Naive thymus-derived CD4-positive, alpha-beta T cell (primary cell): ENCODE results near the gene PFKP. TPM values are rescaled to one million over a fixed set of nuclear protein-coding genes. Genes with fewer than 3 reads are reported as not detected.
A peak's percentile ranks its signal among the peaks of the same experiment; 100 is the strongest.

Source experiments
- ATAC-seq: fragments of 150-1000 bp; cut with Tn5 transposase; 2 replicates; pipeline ENCODE4 v1.10.0; 2021; ENCODE audit warnings: mild to moderate bottlenecking, moderate library complexity
- CTCF ChIA-PET: fragments of 350-600 bp; sonication (Branson Sonifier 250); formaldehyde crosslinking; loops from one replicate; lab custom pipeline; 2021; ENCODE audit warnings: antibody characterized with exemption; lab: Charles Lee
- POLR2A ChIA-PET: fragments of 350-600 bp; sonication (Branson Sonifier 250); formaldehyde crosslinking; loops from one replicate; lab custom pipeline; 2021; ENCODE audit warnings: antibody characterized with exemption, inconsistent platforms; lab: Charles Lee
- DNase-seq, 9 donors: peaks; one replicate each; pipeline versions ENCODE4 v3.0.0 to v3.0.0-alpha.2; 2020 to 2022; ENCODE audit warnings: mixed read lengths in 1 of 9
- H3K27ac ChIP-seq: one replicate; pipeline ENCODE4 v1.7.0; 2013; ENCODE audit warnings: mild to moderate bottlenecking, low read depth, low read length, moderate library complexity
- H3K27me3 ChIP-seq, 2 donors: one replicate each; pipeline ENCODE4 v1.7.0; 2013; ENCODE audit warnings: low read length in 2 of 2, mild to moderate bottlenecking in 2 of 2, moderate library complexity in 2 of 2; ENCODE audit not compliant: control insufficient read depth in 2 of 2, insufficient read depth in 2 of 2
- H3K36me3 ChIP-seq, 3 experiments: 1 replicate in 2 of 3; 2 replicates in 1 of 3; pipeline ENCODE4 v1.7.0; 2013; ENCODE audit warnings: low read length in 3 of 3, mild to moderate bottlenecking in 3 of 3, moderate library complexity in 1 of 3; ENCODE audit not compliant: insufficient read depth in 3 of 3, control insufficient read depth in 2 of 3
- H3K4me1 ChIP-seq, 2 donors: one replicate each; pipeline ENCODE4 v1.7.0; 2013; ENCODE audit warnings: low read length in 2 of 2, mild to moderate bottlenecking in 2 of 2, moderate library complexity in 1 of 2; ENCODE audit not compliant: control insufficient read depth in 2 of 2, insufficient read depth in 2 of 2
- H3K4me3 ChIP-seq: 2 replicates; pipeline ENCODE4 v1.7.0; 2013; ENCODE audit warnings: mild to moderate bottlenecking, low read length
- H3K9me3 ChIP-seq, 3 experiments: 1 replicate in 2 of 3; 2 replicates in 1 of 3; pipeline ENCODE4 v1.7.0; 2013; ENCODE audit warnings: low read length in 3 of 3; ENCODE audit not compliant: control insufficient read depth in 2 of 3
- H3K27ac Mint-ChIP-seq, 9 donors: one replicate each; pipeline ENCODE4 v1.8.0; 2020 to 2022; ENCODE audit warnings: mixed read lengths in 9 of 9, mild to moderate bottlenecking in 8 of 9, moderate library complexity in 5 of 9, inconsistent platforms in 2 of 9
- H3K27me3 Mint-ChIP-seq, 5 donors: one replicate each; pipeline ENCODE4 v1.8.0; 2021 to 2022; ENCODE audit warnings: mixed read lengths in 5 of 5, mild to moderate bottlenecking in 1 of 5
- H3K36me3 Mint-ChIP-seq, 5 donors: one replicate each; pipeline ENCODE4 v1.8.0; 2020 to 2022; ENCODE audit warnings: mixed read lengths in 5 of 5, mild to moderate bottlenecking in 3 of 5, inconsistent platforms in 1 of 5
- H3K4me1 Mint-ChIP-seq, 7 donors: one replicate each; pipeline ENCODE4 v1.8.0; 2020 to 2022; ENCODE audit warnings: mixed read lengths in 7 of 7, mild to moderate bottlenecking in 3 of 7, inconsistent platforms in 1 of 7
- H3K4me3 Mint-ChIP-seq, 10 donors: one replicate each; pipeline ENCODE4 v1.8.0; 2020 to 2022; ENCODE audit warnings: mild to moderate bottlenecking in 10 of 10, mixed read lengths in 10 of 10, moderate library complexity in 6 of 10, inconsistent platforms in 2 of 10
- H3K9me3 Mint-ChIP-seq, 11 donors: one replicate each; pipeline ENCODE4 v1.8.0; 2020 to 2022; ENCODE audit warnings: mixed read lengths in 11 of 11, mild to moderate bottlenecking in 4 of 11, inconsistent platforms in 1 of 11, moderate library complexity in 1 of 11
- intact Hi-C, 2 donors: fragments of 100-400 bp; cut with micrococcal nuclease; formaldehyde crosslinking; loops; one replicate each; pipeline ENCODE4 v1.15.1; 2023
- polyA plus RNA-seq, 2 donors: library from polyadenylated mRNA; unstranded; fragments of 300-500 nt; fragmentation: Illumina TruSeq; gene quantifications; one replicate each; pipeline ENCODE4 v1.2.3, GENCODE V29; 2021
- total RNA-seq, 6 experiments: library from RNA in 5 of 6; stranded (reverse) in 5 of 6; gene quantifications; 1 replicate in 5 of 6; 2 replicates in 1 of 6; pipeline ENCODE4 v1.2.3 and lab custom pipeline; 2021 to 2026

Gene PFKP
- total and polyA plus RNA-seq, 7 experiments from 2014 or later: 23.8 to 219 (median 44.9) TPM

GRCh38 chr10:3100093-3100792 is 32.9 kb downstream of the PFKP start:
- Histone ChIP-seq H3K9me3 (no peaks in the 10 kb centered on the region), H3K27me3 (no peaks in the 10 kb centered on the region), H3K27ac (no peak overlapping the region), H3K36me3 (peaks cover 0 to 53% (median 8%) of the 10 kb centered on the region in 3 experiments), H3K4me1 (peaks cover 0 to 2% of the 10 kb centered on the region in 2 donors), H3K4me3 (no peak overlapping the region)
- Mint-ChIP-seq H3K27me3 (no peaks in the 10 kb centered on the region), H3K27ac (no peak overlapping the region), H3K4me3 (no peak overlapping the region), H3K9me3 (no peaks in the 10 kb centered on the region), H3K36me3 (peaks cover 18 to 47% (median 30%) of the 10 kb centered on the region in 5 donors), H3K4me1 (peaks cover 6 to 16% (median 10%) of the 10 kb centered on the region in 7 donors)
- POLR2A ChIA-PET: interaction anchor here (1.1 kb wide), 1 partner anchor 8 kb away, joined by 3 read pairs; no protein-coding TSS in a partner anchor
- intact Hi-C loops: no loop called here
- CTCF ChIA-PET: no interaction called here
- DNase-seq (no peak), ATAC-seq (no peak)

GRCh38 chr10:3100856-3101640 is 33.7 kb downstream of the PFKP start:
- POLR2A ChIA-PET: interaction anchor here (1.1 kb wide), 1 partner anchor 8 kb away, joined by 3 read pairs; no protein-coding TSS in a partner anchor

GRCh38 chr10:3102720-3103427 is 35.5 kb downstream of the PFKP start:
- Mint-ChIP-seq H3K36me3 (peaks cover 18 to 58% (median 30%) of the 10 kb centered on the region in 5 donors), H3K4me1 (peaks cover 0 to 5% (median 0%) of the 10 kb centered on the region in 7 donors), H3K9me3 (no peaks in the 10 kb centered on the region), H3K27ac (no peak overlapping the region), H3K4me3 (no peak overlapping the region), H3K27me3 (no peaks in the 10 kb centered on the region)
- ChIA-PET CTCF (no interaction called here), POLR2A (no interaction called here)
- no peaks in the 10 kb centered on the region for H3K4me1 ChIP-seq
- no peak overlapping the region for H3K27ac ChIP-seq
- DNase-seq (no peak), ATAC-seq (no peak)
- peaks cover 6 to 71% (median 8%) of the 10 kb centered on the region in 3 experiments for H3K36me3 ChIP-seq
- H3K4me3 ChIP-seq: no peak overlapping the region
- no peaks in the 10 kb centered on the region for H3K27me3 ChIP-seq
- intact Hi-C loops: no loop called here
- no peaks in the 10 kb centered on the region for H3K9me3 ChIP-seq

More at GRCh38 chr10:3100856-3101640, 33.7 kb downstream of the PFKP start:
- H3K36me3 Mint-ChIP-seq: peaks cover 18 to 51% (median 30%) of the 10 kb centered on the region in 5 donors
- H3K27me3 Mint-ChIP-seq: no peaks in the 10 kb centered on the region
- CTCF ChIA-PET: no interaction called here
- H3K27ac Mint-ChIP-seq: peak overlapping the region in 1 of 9 donors; percentile 38
- Histone ChIP-seq H3K4me1 (no peaks in the 10 kb centered on the region), H3K36me3 (peaks cover 0 to 61% (median 8%) of the 10 kb centered on the region in 3 experiments), H3K4me3 (no peak overlapping the region), H3K9me3 (no peaks in the 10 kb centered on the region), H3K27ac (no peak overlapping the region), H3K27me3 (no peaks in the 10 kb centered on the region)
- H3K9me3 Mint-ChIP-seq: no peaks in the 10 kb centered on the region
- no peak overlapping the region for H3K4me3 Mint-ChIP-seq
- H3K4me1 Mint-ChIP-seq: peaks cover 0 to 8% (median 3%) of the 10 kb centered on the region in 7 donors
- ATAC-seq: no peak
- no peak for DNase-seq
- intact Hi-C loops: no loop called here

GRCh38 chr10:3103646-3104045 is 36.3 kb downstream of the PFKP start:
- POLR2A ChIA-PET: no interaction called here
- intact Hi-C loops: no loop called here
- ATAC-seq (no peak), DNase-seq (no peak)
- no peak overlapping the region for H3K27ac Mint-ChIP-seq
- no peak overlapping the region for H3K4me3 ChIP-seq
- H3K9me3 Mint-ChIP-seq: no peaks in the 10 kb centered on the region
- CTCF ChIA-PET: no interaction called here
- H3K4me3 Mint-ChIP-seq: no peak overlapping the region
- peaks cover 18 to 66% (median 33%) of the 10 kb centered on the region in 5 donors for H3K36me3 Mint-ChIP-seq
- H3K4me1 Mint-ChIP-seq: peaks cover 0 to 5% (median 0%) of the 10 kb centered on the region in 7 donors
- no peaks in the 10 kb centered on the region for H3K4me1 ChIP-seq
- peaks cover 6 to 78% (median 8%) of the 10 kb centered on the region in 3 experiments for H3K36me3 ChIP-seq
- no peak overlapping the region for H3K27ac ChIP-seq
- no peaks in the 10 kb centered on the region for H3K27me3 ChIP-seq
- H3K9me3 ChIP-seq: no peaks in the 10 kb centered on the region
- no peaks in the 10 kb centered on the region for H3K27me3 Mint-ChIP-seq

- H3K27ac ChIP-seq: no peak overlapping the region
- DNase-seq (no peak), ATAC-seq (no peak)
- ChIA-PET CTCF (no interaction called here), POLR2A (no interaction called here)
- H3K9me3 ChIP-seq: no peaks in the 10 kb centered on the region
- H3K4me1 ChIP-seq: no peaks in the 10 kb centered on the region
- Mint-ChIP-seq H3K4me3 (no peak overlapping the region), H3K27ac (no peak overlapping the region), H3K27me3 (no peaks in the 10 kb centered on the region), H3K9me3 (no peaks in the 10 kb centered on the region), H3K4me1 (peaks cover 0 to 5% (median 0%) of the 10 kb centered on the region in 7 donors), H3K36me3 (peaks cover 15 to 71% (median 29%) of the 10 kb centered on the region in 5 donors)
- no peaks in the 10 kb centered on the region for H3K27me3 ChIP-seq
- peaks cover 6 to 81% (median 8%) of the 10 kb centered on the region in 3 experiments for H3K36me3 ChIP-seq
- no peak overlapping the region for H3K4me3 ChIP-seq
- intact Hi-C loops: no loop called here
Observed at GRCh38 chr10:3104251-3104918, 37.0 kb downstream of the PFKP start.

- no peak overlapping the region for H3K27ac Mint-ChIP-seq
- POLR2A ChIA-PET: no interaction called here
- H3K4me3 Mint-ChIP-seq: no peak overlapping the region
- intact Hi-C loops: no loop called here
- DNase-seq: no peak
- H3K9me3 Mint-ChIP-seq: peaks cover 0 to 1% (median 0%) of the 10 kb centered on the region in 11 donors
- no peaks in the 10 kb centered on the region for H3K9me3 ChIP-seq
- H3K4me1 ChIP-seq: no peaks in the 10 kb centered on the region
- no peaks in the 10 kb centered on the region for H3K27me3 Mint-ChIP-seq
- H3K27ac ChIP-seq: no peak overlapping the region
- peaks cover 6 to 80% (median 8%) of the 10 kb centered on the region in 3 experiments for H3K36me3 ChIP-seq
- peaks cover 0 to 2% (median 0%) of the 10 kb centered on the region in 7 donors for H3K4me1 Mint-ChIP-seq
- H3K36me3 Mint-ChIP-seq: peaks cover 9 to 67% (median 27%) of the 10 kb centered on the region in 5 donors
- CTCF ChIA-PET: no interaction called here
- no peak for ATAC-seq
- no peak overlapping the region for H3K4me3 ChIP-seq
- no peaks in the 10 kb centered on the region for H3K27me3 ChIP-seq
Observed at GRCh38 chr10:3105166-3105565, 37.8 kb downstream of the PFKP start.
